Raji (cell line): ENCODE data around the gene KLK5.

ENCODE experiments used
- POLR2A ChIP-seq: IDR thresholded peaks from 2 replicates; pipeline ENCODE4 v1.6.1; 2011; ENCODE audit warnings: low read depth, low read length, control low read depth; ENCODE audit not compliant: insufficient read depth

KLK5 gene

GRCh38 chr19:50975766-50976165 lies 22.9 kb upstream of the KLK5 start:
- TF ChIP-seq POLR2A = no peak

GRCh38 chr19:50974702-50975556 lies 22.1 kb upstream of the KLK5 start:
- no peak for TF ChIP-seq POLR2A

GRCh38 chr19:50972795-50973376 lies 20.0 kb upstream of the KLK5 start:
- no peak for TF ChIP-seq POLR2A

- TF ChIP-seq POLR2A = no peak
Observed at GRCh38 chr19:50969413-50969760, 16.5 kb upstream of the KLK5 start, which contains the start of gene KLK6. Gene KLK6 (minus strand): TSS chr19:50969591. CDS start chr19:50968104, 1,487 bp downstream.

- TF ChIP-seq POLR2A = no peak
Observed at GRCh38 chr19:50968716-50969412, 16.0 kb upstream of the KLK5 start.

GRCh38 chr19:50967929-50968715 lies 15.3 kb upstream of the KLK5 start:
- TF ChIP-seq POLR2A = no peak

GRCh38 chr19:50964266-50964665 lies 11.4 kb upstream of the KLK5 start:
- no peak for TF ChIP-seq POLR2A

GRCh38 chr19:50963381-50963780 lies 10.5 kb upstream of the KLK5 start:
- TF ChIP-seq POLR2A = no peak

GRCh38 chr19:50962245-50962644 lies 9.4 kb upstream of the KLK5 start:
- TF ChIP-seq POLR2A = no peak

- no peak for TF ChIP-seq POLR2A
Observed at GRCh38 chr19:50959731-50960500, 7.1 kb upstream of the KLK5 start.

GRCh38 chr19:50957587-50957986 lies 4.7 kb upstream of the KLK5 start:
- no peak for TF ChIP-seq POLR2A

GRCh38 chr19:50949861-50950260 lies 3.0 kb downstream of the KLK5 start:
- TF ChIP-seq POLR2A = no peak

GRCh38 chr19:50947123-50947522 lies 5.7 kb downstream of the KLK5 start:
- TF ChIP-seq POLR2A = no peak

GRCh38 chr19:50944795-50945194 lies 8.0 kb downstream of the KLK5 start:
- no peak for TF ChIP-seq POLR2A

GRCh38 chr19:50943074-50943828 lies 9.6 kb downstream of the KLK5 start:
- no peak for TF ChIP-seq POLR2A
